H9 (cell line): Measurements from ENCODE around the gene COG2. TPM values are rescaled to one million over a fixed set of nuclear protein-coding genes. Genes with fewer than 3 reads are reported as not detected.

ENCODE experiments used
- DNase-seq: peaks from one replicate; pipeline ENCODE4 v3.0.0-alpha.2; 2017
- H2AFZ ChIP-seq: one replicate; pipeline ENCODE4 v1.6.1; 2013; ENCODE audit warnings: mild to moderate bottlenecking, low read length, control low read depth, moderate library complexity
- H2AK5ac ChIP-seq: 2 replicates; pipeline ENCODE4 v1.6.1; 2013; ENCODE audit warnings: low read length, control low read depth, mixed read lengths; ENCODE audit not compliant: insufficient read length
- H2BK120ac ChIP-seq: one replicate; pipeline ENCODE4 v1.6.1; 2013; ENCODE audit warnings: low read depth, mild to moderate bottlenecking, low read length, control low read depth, inconsistent platforms; ENCODE audit not compliant: poor library complexity, severe bottlenecking
- H2BK12ac ChIP-seq: 2 replicates; pipeline ENCODE4 v1.6.1; 2013; ENCODE audit warnings: low read length, control low read depth, mixed read lengths, low read depth; ENCODE audit not compliant: insufficient read length
- H2BK15ac ChIP-seq: 2 replicates; pipeline ENCODE4 v1.6.1; 2013; ENCODE audit warnings: low read depth, low read length, control low read depth
- H2BK20ac ChIP-seq: one replicate; pipeline ENCODE4 v1.6.1; 2013; ENCODE audit warnings: low read depth, mild to moderate bottlenecking, low read length, control low read depth, inconsistent platforms; ENCODE audit not compliant: poor library complexity, severe bottlenecking
- H2BK5ac ChIP-seq: 2 replicates; pipeline ENCODE4 v1.6.1; 2013; ENCODE audit warnings: low read length, control low read depth, mixed read lengths; ENCODE audit not compliant: insufficient read length
- H3K14ac ChIP-seq: 2 replicates; pipeline ENCODE4 v1.6.1; 2013; ENCODE audit warnings: low read length, control low read depth; ENCODE audit not compliant: insufficient read depth
- H3K18ac ChIP-seq: 2 replicates; pipeline ENCODE4 v1.6.1; 2013; ENCODE audit warnings: low read depth, mild to moderate bottlenecking, mixed read lengths, low read length, control low read depth; ENCODE audit not compliant: insufficient read length
- H3K23ac ChIP-seq: 2 replicates; pipeline ENCODE4 v1.6.1; 2013; ENCODE audit warnings: low read length, control low read depth, mixed read lengths, low read depth; ENCODE audit not compliant: insufficient read length
- H3K23me2 ChIP-seq: 2 replicates; pipeline ENCODE4 v1.6.1; 2013; ENCODE audit warnings: low read depth, mild to moderate bottlenecking, mixed read lengths, low read length, control low read depth; ENCODE audit not compliant: insufficient read length, poor library complexity, severe bottlenecking
- H3K27ac ChIP-seq: 2 replicates; pipeline ENCODE4 v1.5.1; 2013; ENCODE audit warnings: low read length, control low read depth, mixed read lengths, low read depth; ENCODE audit not compliant: insufficient read length
- H3K27me3 ChIP-seq: 2 replicates; pipeline ENCODE4 v1.6.1; 2013; ENCODE audit warnings: low read length, control low read depth, inconsistent platforms; ENCODE audit not compliant: insufficient read depth
- H3K4ac ChIP-seq: 2 replicates; pipeline ENCODE4 v1.6.1; 2013; ENCODE audit warnings: low read depth, mild to moderate bottlenecking, control low read depth, inconsistent platforms, low read length, moderate library complexity
- H3K4me1 ChIP-seq: 2 replicates; pipeline ENCODE4 v1.6.1; 2013; ENCODE audit warnings: low read length, control low read depth, inconsistent platforms; ENCODE audit not compliant: insufficient read depth
- H3K4me2 ChIP-seq: 2 replicates; pipeline ENCODE4 v1.6.1; 2013; ENCODE audit warnings: low read length, control low read depth, mixed read lengths; ENCODE audit not compliant: insufficient read length, insufficient read depth
- H3K56ac ChIP-seq: 2 replicates; pipeline ENCODE4 v1.6.1; 2013; ENCODE audit warnings: low read depth, mild to moderate bottlenecking, mixed read lengths, low read length, control low read depth; ENCODE audit not compliant: insufficient read length
- H3K79me1 ChIP-seq: 2 replicates; pipeline ENCODE4 v1.6.1; 2013; ENCODE audit warnings: low read depth, mild to moderate bottlenecking, moderate library complexity, low read length, control low read depth, inconsistent platforms; ENCODE audit not compliant: insufficient read depth, poor library complexity, severe bottlenecking
- H3K79me2 ChIP-seq: 2 replicates; pipeline ENCODE4 v1.6.1; 2013; ENCODE audit warnings: low read length, control low read depth, inconsistent platforms; ENCODE audit not compliant: insufficient read depth
- H3K9ac ChIP-seq: 2 replicates; pipeline ENCODE4 v1.6.1; 2013; ENCODE audit warnings: low read length, control low read depth, mixed read lengths; ENCODE audit not compliant: insufficient read length; ENCODE audit errors: extremely low read depth
- H3K9me3 ChIP-seq: one replicate; pipeline ENCODE4 v1.6.1; 2013; ENCODE audit warnings: low read depth, low read length, inconsistent platforms; ENCODE audit not compliant: control insufficient read depth
- H3T11ph ChIP-seq: one replicate; pipeline ENCODE4 v1.6.1; 2013; ENCODE audit warnings: mild to moderate bottlenecking, low read length, control low read depth, inconsistent platforms
- H4K20me1 ChIP-seq: one replicate; pipeline ENCODE4 v1.6.1; 2013; ENCODE audit not compliant: control insufficient read depth, insufficient read length, insufficient read depth
- H4K5ac ChIP-seq: 2 replicates; pipeline ENCODE4 v1.6.1; 2013; ENCODE audit warnings: low read depth, mild to moderate bottlenecking, mixed read lengths, low read length, control low read depth; ENCODE audit not compliant: insufficient read length
- H4K8ac ChIP-seq: replicated peaks from 2 replicates; pipeline ENCODE4 v1.6.1; 2013; ENCODE audit warnings: low read length, control low read depth, mixed read lengths, low read depth; ENCODE audit not compliant: insufficient read length
- H4K91ac ChIP-seq: 2 replicates; pipeline ENCODE4 v1.6.1; 2013; ENCODE audit warnings: low read depth, mild to moderate bottlenecking, moderate library complexity, mixed read lengths, low read length, control low read depth; ENCODE audit not compliant: insufficient read length
- H3K27ac Mint-ChIP-seq, 3 experiments: 2 replicates in 2 of 3; 3 replicates in 1 of 3; pipeline ENCODE4 v1.8.0; 2020 to 2021; ENCODE audit warnings: mixed read lengths in 3 of 3, mild to moderate bottlenecking in 1 of 3, moderate library complexity in 1 of 3
- H3K27me3 Mint-ChIP-seq: 2 replicates; pipeline ENCODE4 v1.8.0; 2021; ENCODE audit warnings: low read depth, mild to moderate bottlenecking, moderate library complexity, mixed read lengths
- H3K36me3 Mint-ChIP-seq, 3 experiments: 2 replicates in 2 of 3; 3 replicates in 1 of 3; pipeline ENCODE4 v1.8.0; 2020 to 2021; ENCODE audit warnings: low read depth in 3 of 3, mixed read lengths in 3 of 3; ENCODE audit not compliant: insufficient read depth in 1 of 3
- H3K4me1 Mint-ChIP-seq, 2 experiments: 2 replicates each; pipeline ENCODE4 v1.8.0; 2020; ENCODE audit warnings: mixed read lengths in 2 of 2
- H3K4me3 Mint-ChIP-seq, 2 experiments: 2 replicates in 1 of 2; 3 replicates in 1 of 2; pipeline ENCODE4 v1.8.0; 2020 to 2021; ENCODE audit warnings: mild to moderate bottlenecking in 2 of 2, mixed read lengths in 2 of 2, moderate library complexity in 1 of 2
- H3K9me3 Mint-ChIP-seq, 2 experiments: 2 replicates in 1 of 2; 3 replicates in 1 of 2; pipeline ENCODE4 v1.8.0; 2020; ENCODE audit warnings: mild to moderate bottlenecking in 2 of 2, mixed read lengths in 2 of 2, moderate library complexity in 1 of 2
- WGBS: extraction: QIAGEN DNeasy Blood & Tissue Kit; methylation state at CpG from one replicate; pipeline ENCODE4 v1.1.7; 2013; ENCODE audit warnings: missing lambda C conversion rate, low lambda C conversion rate, mixed read lengths; ENCODE audit not compliant: insufficient read length; ENCODE audit errors: extremely low coverage; 5-methylcytosine and 5-hydroxymethylcytosine counted together
- total RNA-seq: library from RNA; stranded (reverse); gene quantifications from 2 replicates; pipeline ENCODE4 v1.2.1, GENCODE V29; 2021
- TF ChIP-seq, protein P1 (sequence below): fragments of 200-600 bp; sonication (generic); conservative IDR thresholded peaks from 3 replicates; pipeline ENCODE4 v1.8.0; 2021; ENCODE audit warnings: antibody characterized with exemption, mild to moderate bottlenecking

Gene COG2
- total RNA-seq, 1 experiment from 2014 or later = 42.2 TPM

DNA sequence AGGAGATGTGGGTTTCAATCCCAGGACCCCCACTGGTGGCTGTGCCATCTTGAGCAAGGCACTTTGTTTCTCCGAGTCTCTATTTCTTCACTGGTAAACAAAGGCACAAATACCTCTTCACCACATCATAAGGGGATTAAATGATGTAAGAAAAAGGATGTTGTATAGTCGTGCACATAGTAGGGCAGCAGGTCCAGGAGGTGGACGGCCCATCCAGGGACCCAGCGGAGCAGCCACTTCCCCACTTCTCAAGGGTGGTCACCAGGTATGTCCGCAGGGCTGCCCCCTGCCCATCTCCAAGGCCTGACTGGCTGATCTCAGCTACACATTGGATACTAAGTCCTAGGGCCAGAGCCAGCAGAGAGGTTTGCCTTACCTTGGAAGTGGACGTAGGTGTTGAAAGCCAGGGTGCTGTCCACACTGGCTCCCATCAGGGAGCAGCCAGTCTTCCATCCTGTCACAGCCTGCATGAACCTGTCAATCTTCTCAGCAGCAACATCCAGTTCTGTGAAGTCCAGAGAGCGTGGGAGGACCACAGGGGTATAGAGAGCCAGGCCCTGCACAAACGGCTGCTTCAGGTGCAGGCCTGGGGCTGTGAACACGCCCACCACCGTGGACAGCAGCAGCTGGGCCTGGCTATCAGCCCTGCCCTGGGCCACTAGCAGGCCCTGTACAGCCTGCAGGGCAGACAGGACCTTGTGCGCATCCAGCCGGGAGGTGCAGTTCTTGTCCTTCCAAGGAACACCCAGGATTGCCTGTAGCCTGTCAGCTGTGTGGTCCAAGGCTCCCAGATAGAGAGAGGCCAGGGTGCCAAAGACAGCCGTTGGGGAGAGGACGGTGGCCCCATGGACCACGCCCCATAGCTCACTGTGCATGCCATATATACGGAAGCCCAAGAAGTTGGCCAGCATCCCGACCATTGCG, 67.6 kb downstream of the COG2 start:
- Histone ChIP-seq H3K4ac (no peak overlapping the region), H3K14ac (no peak overlapping the region), H3K56ac (no peak overlapping the region), H4K5ac (no peak overlapping the region), H4K91ac (no peak overlapping the region), H3K23me2 (no peaks in the 10 kb centered on the region), H3K4me1 (no peaks in the 10 kb centered on the region), H3K79me2 (no peaks in the 10 kb centered on the region), H4K20me1 (no peaks in the 10 kb centered on the region), H3K18ac (no peak overlapping the region), H2AFZ (no peak overlapping the region), H3K23ac (no peak overlapping the region), H3K27ac (no peak overlapping the region), H3K4me2 (no peak overlapping the region), H2BK120ac (no peak overlapping the region), H3K79me1 (no peaks in the 10 kb centered on the region), H4K8ac (no peak overlapping the region), H2BK12ac (no peak overlapping the region), H3K9ac (no peak overlapping the region), H2BK5ac (no peak overlapping the region), H2AK5ac (no peak overlapping the region), H3K9me3 (no peaks in the 10 kb centered on the region), H2BK15ac (no peak overlapping the region), H3T11ph (no peak overlapping the region), H2BK20ac (no peak overlapping the region), H3K27me3 (no peaks in the 10 kb centered on the region)
- no peaks in the 10 kb centered on the region for H3K36me3 Mint-ChIP-seq
- no peak for DNase-seq
- H3K9me3 Mint-ChIP-seq = no peaks in the 10 kb centered on the region
- H3K27me3 Mint-ChIP-seq = peaks cover 27% of the 10 kb centered on the region
- peaks cover 13 to 20% of the 10 kb centered on the region in 2 experiments for H3K4me1 Mint-ChIP-seq
- no CpG with 5 or more reads among the region's 18 CpGs for WGBS
- H3K27ac Mint-ChIP-seq = no peak overlapping the region
- H3K4me3 Mint-ChIP-seq = no peak overlapping the region
- TF ChIP-seq, protein P1, sequence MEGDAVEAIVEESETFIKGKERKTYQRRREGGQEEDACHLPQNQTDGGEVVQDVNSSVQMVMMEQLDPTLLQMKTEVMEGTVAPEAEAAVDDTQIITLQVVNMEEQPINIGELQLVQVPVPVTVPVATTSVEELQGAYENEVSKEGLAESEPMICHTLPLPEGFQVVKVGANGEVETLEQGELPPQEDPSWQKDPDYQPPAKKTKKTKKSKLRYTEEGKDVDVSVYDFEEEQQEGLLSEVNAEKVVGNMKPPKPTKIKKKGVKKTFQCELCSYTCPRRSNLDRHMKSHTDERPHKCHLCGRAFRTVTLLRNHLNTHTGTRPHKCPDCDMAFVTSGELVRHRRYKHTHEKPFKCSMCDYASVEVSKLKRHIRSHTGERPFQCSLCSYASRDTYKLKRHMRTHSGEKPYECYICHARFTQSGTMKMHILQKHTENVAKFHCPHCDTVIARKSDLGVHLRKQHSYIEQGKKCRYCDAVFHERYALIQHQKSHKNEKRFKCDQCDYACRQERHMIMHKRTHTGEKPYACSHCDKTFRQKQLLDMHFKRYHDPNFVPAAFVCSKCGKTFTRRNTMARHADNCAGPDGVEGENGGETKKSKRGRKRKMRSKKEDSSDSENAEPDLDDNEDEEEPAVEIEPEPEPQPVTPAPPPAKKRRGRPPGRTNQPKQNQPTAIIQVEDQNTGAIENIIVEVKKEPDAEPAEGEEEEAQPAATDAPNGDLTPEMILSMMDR = no peak
